Measurements from ENCODE around the gene AQP7.

- TF ChIP-seq POLR2A (IDR thresholded peaks at IDR 0.05) (no peak), POLR2AphosphoS5 (IDR thresholded peaks at IDR 0.05) (no peak)
- TF ChIP-seq, protein P1, sequence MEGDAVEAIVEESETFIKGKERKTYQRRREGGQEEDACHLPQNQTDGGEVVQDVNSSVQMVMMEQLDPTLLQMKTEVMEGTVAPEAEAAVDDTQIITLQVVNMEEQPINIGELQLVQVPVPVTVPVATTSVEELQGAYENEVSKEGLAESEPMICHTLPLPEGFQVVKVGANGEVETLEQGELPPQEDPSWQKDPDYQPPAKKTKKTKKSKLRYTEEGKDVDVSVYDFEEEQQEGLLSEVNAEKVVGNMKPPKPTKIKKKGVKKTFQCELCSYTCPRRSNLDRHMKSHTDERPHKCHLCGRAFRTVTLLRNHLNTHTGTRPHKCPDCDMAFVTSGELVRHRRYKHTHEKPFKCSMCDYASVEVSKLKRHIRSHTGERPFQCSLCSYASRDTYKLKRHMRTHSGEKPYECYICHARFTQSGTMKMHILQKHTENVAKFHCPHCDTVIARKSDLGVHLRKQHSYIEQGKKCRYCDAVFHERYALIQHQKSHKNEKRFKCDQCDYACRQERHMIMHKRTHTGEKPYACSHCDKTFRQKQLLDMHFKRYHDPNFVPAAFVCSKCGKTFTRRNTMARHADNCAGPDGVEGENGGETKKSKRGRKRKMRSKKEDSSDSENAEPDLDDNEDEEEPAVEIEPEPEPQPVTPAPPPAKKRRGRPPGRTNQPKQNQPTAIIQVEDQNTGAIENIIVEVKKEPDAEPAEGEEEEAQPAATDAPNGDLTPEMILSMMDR (IDR thresholded peaks at IDR 0.05 in 8 of 11, conservative IDR thresholded peaks at IDR 0.05 in 3 of 11) = no peak
Measured at GRCh38 chr9:33430942-33431341, 28.6 kb upstream of the AQP7 start.
